Liver (tissue), 2 donors: ENCODE data around the gene WFIKKN1.

Experiments
- CTCF ChIP-seq: fragments of 150-350 bp; IDR thresholded peaks from 2 replicates; pipeline ENCODE4 v1.5.1; 2017; ENCODE audit warnings: improper control_type of control experiment, low read depth, low read length; ENCODE audit not compliant: missing input control
- MAX ChIP-seq: IDR thresholded peaks from 2 replicates; pipeline ENCODE4 v1.6.1; 2016; ENCODE audit warnings: antibody characterized with exemption
- donor health status: healthy.

- TF ChIP-seq CTCF (no peak), MAX (no peak)
Measured at GRCh38 chr16:683396-684070, 52.7 kb downstream of the WFIKKN1 start.
